HL-60 (cell line): ENCODE data around the gene PPIL4.

Experiments used
- CTCF ChIP-seq: IDR thresholded peaks from one replicate; pipeline ENCODE4 v1.5.1; 2011; ENCODE audit warnings: low read length, control low read depth, inconsistent platforms; ENCODE audit not compliant: insufficient read depth
- GABPA ChIP-seq: IDR thresholded peaks from 2 replicates; pipeline ENCODE4 v1.6.1; 2012; ENCODE audit warnings: low read depth
- POLR2AphosphoS5 ChIP-seq: IDR thresholded peaks from 2 replicates; pipeline ENCODE4 v1.6.1; 2012; ENCODE audit warnings: low read depth
- REST ChIP-seq: IDR thresholded peaks from 2 replicates; pipeline ENCODE4 v1.6.1; 2012; ENCODE audit warnings: low read depth; ENCODE audit not compliant: insufficient replicate concordance

- TF ChIP-seq CTCF = no peak
- no peak for TF ChIP-seq POLR2AphosphoS5
- TF ChIP-seq REST = no peak
- TF ChIP-seq GABPA = no peak
Measured at GRCh38 chr6:149541139-149541538, 4.7 kb downstream of the PPIL4 start.
